HL-60/S4 (cell line): ENCODE data around the gene POLR1A.

ENCODE experiments used
- in situ Hi-C: fragments of 300-500 bp; cut with MboI; formaldehyde crosslinking; loops from 2 replicates; pipeline ENCODE4 v1.14.3; 2022; ENCODE audit warnings: low sequenced_read_pairs

The POLR1A gene

GRCh38 chr2:86025976-86026743, 79.5 kb downstream of the POLR1A start:
- in situ Hi-C loops: no loop called here

GRCh38 chr2:86025229-86025820, 80.4 kb downstream of the POLR1A start:
- in situ Hi-C loops: no loop called here

- in situ Hi-C loops: no loop called here
Observed at GRCh38 chr2:86023366-86023712, 82.3 kb downstream of the POLR1A start.

- in situ Hi-C loops: no loop called here
Observed at GRCh38 chr2:86022661-86023365, 82.9 kb downstream of the POLR1A start.

GRCh38 chr2:86021396-86022378, 84.0 kb downstream of the POLR1A start:
- in situ Hi-C loops: no loop called here

GRCh38 chr2:86020984-86021383, 84.7 kb downstream of the POLR1A start:
- in situ Hi-C loops: no loop called here

- in situ Hi-C loops: no loop called here
Observed at GRCh38 chr2:86019121-86019520, 86.6 kb downstream of the POLR1A start.

GRCh38 chr2:86017901-86018896, 87.5 kb downstream of the POLR1A start:
- in situ Hi-C loops: no loop called here

- in situ Hi-C loops: no loop called here
Observed at GRCh38 chr2:86016581-86016980, 89.1 kb downstream of the POLR1A start.

GRCh38 chr2:86015699-86016098, 90.0 kb downstream of the POLR1A start:
- in situ Hi-C loops: no loop called here

- in situ Hi-C loops: no loop called here
Observed at GRCh38 chr2:86015006-86015405, 90.7 kb downstream of the POLR1A start.

GRCh38 chr2:86014493-86014892, 91.2 kb downstream of the POLR1A start:
- in situ Hi-C loops: no loop called here

- in situ Hi-C loops: no loop called here
Observed at GRCh38 chr2:86012007-86012712, 93.5 kb downstream of the POLR1A start.

- in situ Hi-C loops: no loop called here
Observed at GRCh38 chr2:86011449-86011941, 94.2 kb downstream of the POLR1A start.

GRCh38 chr2:86010083-86010482, 95.6 kb downstream of the POLR1A start:
- in situ Hi-C loops: no loop called here

- in situ Hi-C loops: no loop called here
Observed at GRCh38 chr2:86006524-86006923, 99.2 kb downstream of the POLR1A start.

GRCh38 chr2:86003967-86004366, 101.7 kb downstream of the POLR1A start:
- in situ Hi-C loops: no loop called here

GRCh38 chr2:86003104-86003503, 102.6 kb downstream of the POLR1A start:
- in situ Hi-C loops: no loop called here

- in situ Hi-C loops: no loop called here
Observed at GRCh38 chr2:86002375-86002774, 103.3 kb downstream of the POLR1A start.
